PFSK-1 (cell line): Measurements from ENCODE around the gene BABAM2.

Experiments used
- POLR2AphosphoS5 ChIP-seq: IDR thresholded peaks from 2 replicates; pipeline ENCODE4 v1.6.1; 2012; ENCODE audit warnings: low read depth, mild to moderate bottlenecking, control low read depth, low read length, moderate library complexity
- SIN3A ChIP-seq: IDR thresholded peaks from 2 replicates; pipeline ENCODE4 v1.6.1; 2012; ENCODE audit warnings: mild to moderate bottlenecking, low read length, moderate library complexity, borderline replicate concordance; ENCODE audit not compliant: insufficient read depth
- TF ChIP-seq, protein P1 (sequence below), 2 experiments: IDR thresholded peaks; 2 replicates each; pipeline versions ENCODE4 v1.6.1 to v1.8.0; 2011 to 2012; ENCODE audit warnings: low read depth in 2 of 2, low read length in 2 of 2, control low read depth in 1 of 2, inconsistent platforms in 1 of 2, mild to moderate bottlenecking in 1 of 2, moderate library complexity in 1 of 2; ENCODE audit not compliant: insufficient read depth in 1 of 2

DNA sequence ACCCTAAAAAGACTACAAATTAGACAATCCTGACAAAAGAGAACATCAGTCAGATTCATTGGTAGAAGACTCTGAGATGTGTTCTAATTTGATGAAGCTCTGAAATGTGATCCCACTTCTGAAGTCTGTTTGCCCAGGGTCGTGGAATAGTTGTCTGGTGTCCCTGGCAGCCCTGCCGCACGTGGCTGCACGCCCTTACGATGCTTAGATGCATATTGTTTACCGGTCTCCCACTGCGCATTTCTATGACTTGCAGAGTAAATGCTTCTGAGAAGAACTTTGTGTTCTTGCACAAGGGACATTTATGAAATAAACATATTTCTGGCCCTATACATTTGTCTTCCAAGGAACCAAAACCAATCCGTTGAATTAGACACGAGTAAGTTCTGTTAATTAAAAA is 243.2 kb downstream of the BABAM2 start:
- TF ChIP-seq POLR2AphosphoS5 (no peak), SIN3A (no peak)
- TF ChIP-seq, protein P1, sequence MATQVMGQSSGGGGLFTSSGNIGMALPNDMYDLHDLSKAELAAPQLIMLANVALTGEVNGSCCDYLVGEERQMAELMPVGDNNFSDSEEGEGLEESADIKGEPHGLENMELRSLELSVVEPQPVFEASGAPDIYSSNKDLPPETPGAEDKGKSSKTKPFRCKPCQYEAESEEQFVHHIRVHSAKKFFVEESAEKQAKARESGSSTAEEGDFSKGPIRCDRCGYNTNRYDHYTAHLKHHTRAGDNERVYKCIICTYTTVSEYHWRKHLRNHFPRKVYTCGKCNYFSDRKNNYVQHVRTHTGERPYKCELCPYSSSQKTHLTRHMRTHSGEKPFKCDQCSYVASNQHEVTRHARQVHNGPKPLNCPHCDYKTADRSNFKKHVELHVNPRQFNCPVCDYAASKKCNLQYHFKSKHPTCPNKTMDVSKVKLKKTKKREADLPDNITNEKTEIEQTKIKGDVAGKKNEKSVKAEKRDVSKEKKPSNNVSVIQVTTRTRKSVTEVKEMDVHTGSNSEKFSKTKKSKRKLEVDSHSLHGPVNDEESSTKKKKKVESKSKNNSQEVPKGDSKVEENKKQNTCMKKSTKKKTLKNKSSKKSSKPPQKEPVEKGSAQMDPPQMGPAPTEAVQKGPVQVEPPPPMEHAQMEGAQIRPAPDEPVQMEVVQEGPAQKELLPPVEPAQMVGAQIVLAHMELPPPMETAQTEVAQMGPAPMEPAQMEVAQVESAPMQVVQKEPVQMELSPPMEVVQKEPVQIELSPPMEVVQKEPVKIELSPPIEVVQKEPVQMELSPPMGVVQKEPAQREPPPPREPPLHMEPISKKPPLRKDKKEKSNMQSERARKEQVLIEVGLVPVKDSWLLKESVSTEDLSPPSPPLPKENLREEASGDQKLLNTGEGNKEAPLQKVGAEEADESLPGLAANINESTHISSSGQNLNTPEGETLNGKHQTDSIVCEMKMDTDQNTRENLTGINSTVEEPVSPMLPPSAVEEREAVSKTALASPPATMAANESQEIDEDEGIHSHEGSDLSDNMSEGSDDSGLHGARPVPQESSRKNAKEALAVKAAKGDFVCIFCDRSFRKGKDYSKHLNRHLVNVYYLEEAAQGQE (IDR thresholded peaks at IDR 0.05; ENCODE audit: insufficient read depth in 1 of 2, low read depth in 2 of 2, low read length in 2 of 2), result no peak
